ENCODE results near the gene TBC1D8. TPM values are rescaled to one million over a fixed set of nuclear protein-coding genes. Genes with fewer than 3 reads are reported as not detected.

TBC1D8 gene
- polyA plus RNA-seq, 3 donors: 26.6 to 30.8 (median 27.0) TPM

DNA sequence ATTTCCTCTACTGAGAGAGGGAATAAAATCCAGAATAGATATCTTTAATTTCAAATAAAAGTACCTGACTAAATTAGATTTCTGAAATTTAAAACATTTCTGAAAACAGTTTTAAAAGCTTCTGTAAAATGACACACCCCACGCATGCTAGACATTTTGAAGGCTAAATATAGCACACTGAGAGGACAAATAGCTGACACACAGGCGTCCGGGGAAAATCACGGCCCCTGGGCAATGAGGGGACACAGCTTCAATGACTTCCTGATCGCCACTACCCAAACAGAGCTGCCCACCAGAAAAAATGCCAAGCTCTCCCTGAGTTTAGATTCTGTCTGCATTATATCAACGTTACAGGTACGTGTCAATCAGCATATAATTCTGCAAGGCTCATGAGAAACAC, 10.9 kb downstream of the TBC1D8 start:
- no peak for DNase-seq (ENCODE audit: low read depth in 3 of 3, low spot score in 2 of 3)

DNA sequence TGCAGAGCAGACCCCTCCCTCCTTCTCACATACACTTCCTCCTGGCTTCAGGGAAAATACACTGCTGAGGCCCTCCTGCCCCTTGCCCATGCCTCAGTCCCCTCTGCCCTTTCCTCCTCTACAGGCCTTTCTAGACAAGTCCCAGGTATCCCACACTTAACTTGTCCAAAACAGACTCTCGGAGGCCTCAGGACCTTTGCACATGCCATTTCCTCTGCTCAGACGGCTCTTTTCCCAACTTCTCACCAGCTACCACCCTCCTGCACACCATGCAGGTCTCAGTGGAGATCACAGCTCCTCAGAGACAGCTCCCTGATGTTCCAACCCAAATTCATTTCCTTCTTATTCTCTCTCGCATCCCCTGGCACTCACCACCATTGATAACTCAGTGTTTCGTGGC, 11.7 kb downstream of the TBC1D8 start:
- no peak for DNase-seq (ENCODE audit: low read depth in 3 of 3, low spot score in 2 of 3)

- DNase-seq (ENCODE audit: low read depth in 3 of 3, low spot score in 2 of 3): no peak
Measured at GRCh38 chr2:101135412-101136296, 15.5 kb downstream of the TBC1D8 start.

DNA sequence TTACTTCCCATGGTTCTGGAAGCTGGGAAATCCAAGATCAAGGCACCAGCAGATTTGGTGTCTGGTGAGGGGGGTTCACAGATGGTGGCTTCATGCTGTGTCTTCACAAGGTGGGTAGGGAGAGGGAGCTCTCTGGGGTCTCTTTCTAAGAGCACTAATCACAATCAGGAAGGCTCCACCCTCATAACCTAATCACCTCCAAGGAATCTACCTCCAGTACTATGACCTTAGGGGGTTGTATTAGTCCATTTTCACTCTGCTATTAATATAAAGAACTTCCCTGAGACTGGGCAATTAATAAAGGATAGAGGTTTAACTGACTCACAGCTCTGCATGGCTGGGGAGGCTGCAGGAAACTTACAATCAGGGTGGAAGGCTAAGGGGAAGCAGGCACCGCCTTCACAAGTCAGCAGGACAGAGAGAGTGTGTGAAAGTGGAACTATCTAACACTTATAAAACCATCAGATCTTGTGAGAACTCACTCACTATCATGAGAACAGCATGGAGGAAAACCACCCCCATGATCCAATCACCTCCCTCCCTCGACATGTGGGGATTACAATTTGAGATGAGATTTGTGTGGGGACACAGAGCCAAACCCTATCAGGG, 17.6 kb downstream of the TBC1D8 start:
- no peak for DNase-seq (ENCODE audit: low read depth in 3 of 3, low spot score in 2 of 3)

DNA sequence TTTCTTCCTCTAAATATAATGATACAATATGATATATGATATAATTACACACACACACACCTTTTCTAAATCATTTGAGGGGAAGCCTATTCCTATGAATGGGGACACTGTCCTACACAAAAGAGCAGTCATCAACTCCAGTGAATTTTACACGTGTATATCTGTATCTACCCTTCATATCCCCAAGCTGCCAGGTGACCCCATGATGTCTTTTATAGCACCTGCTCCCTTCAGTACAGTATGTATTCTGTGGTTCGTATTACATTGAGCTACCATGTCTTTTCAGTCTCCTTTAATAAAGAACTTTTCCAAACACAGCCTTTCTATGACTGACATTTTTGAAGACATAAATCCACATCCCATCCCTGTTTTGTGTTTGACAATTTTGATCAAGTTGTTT, 19.0 kb downstream of the TBC1D8 start:
- DNase-seq (ENCODE audit: low read depth in 3 of 3, low spot score in 2 of 3): no peak

DNA sequence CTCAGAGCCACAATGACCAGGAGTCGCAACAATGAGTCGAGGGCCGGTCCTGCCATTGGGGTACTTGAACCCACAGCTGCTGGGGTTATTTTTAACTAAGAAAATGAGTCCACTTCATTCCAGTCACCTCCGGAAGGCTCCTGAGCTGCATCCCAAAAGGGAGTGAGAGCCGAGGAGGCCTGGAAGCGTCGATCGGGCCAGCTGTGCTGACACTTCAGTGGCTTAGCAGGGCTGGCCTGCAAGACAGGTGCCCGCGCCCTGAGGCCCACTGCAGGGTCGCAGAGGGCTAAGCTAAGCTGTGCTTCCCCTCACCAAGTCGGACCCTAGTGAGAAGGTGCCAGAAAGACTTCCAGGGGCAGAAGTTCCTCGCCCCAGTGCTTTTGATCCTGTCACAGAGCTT, 21.1 kb downstream of the TBC1D8 start:
- DNase-seq (ENCODE audit: low read depth in 3 of 3, low spot score in 2 of 3): no peak

GRCh38 chr2:101127319-101128056, 23.7 kb downstream of the TBC1D8 start:
- no peak for DNase-seq (ENCODE audit: low read depth in 3 of 3, low spot score in 2 of 3)

DNA sequence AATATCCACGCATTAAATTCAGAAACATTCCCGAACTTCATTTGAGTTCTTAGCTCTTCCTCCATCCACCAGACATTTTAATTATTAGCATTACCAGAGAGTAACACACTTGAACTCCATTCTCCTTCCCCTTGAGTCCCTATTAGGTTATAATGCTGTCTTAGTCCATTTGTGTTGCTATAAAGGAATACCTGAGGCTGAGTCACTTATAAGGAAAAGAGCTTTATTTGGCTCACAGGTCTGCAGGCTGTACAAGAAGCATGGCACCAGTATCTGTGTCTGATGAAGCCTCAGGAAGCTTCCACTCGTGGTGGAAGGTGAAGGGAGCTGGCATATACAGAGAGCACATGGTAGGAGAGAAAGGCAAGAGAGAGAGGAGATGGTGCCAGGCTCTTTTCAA, 25.4 kb downstream of the TBC1D8 start:
- DNase-seq (ENCODE audit: low read depth in 3 of 3, low spot score in 2 of 3): no peak

GRCh38 chr2:101125374-101125773, 25.8 kb downstream of the TBC1D8 start:
- DNase-seq (ENCODE audit: low read depth in 3 of 3, low spot score in 2 of 3): no peak

DNA sequence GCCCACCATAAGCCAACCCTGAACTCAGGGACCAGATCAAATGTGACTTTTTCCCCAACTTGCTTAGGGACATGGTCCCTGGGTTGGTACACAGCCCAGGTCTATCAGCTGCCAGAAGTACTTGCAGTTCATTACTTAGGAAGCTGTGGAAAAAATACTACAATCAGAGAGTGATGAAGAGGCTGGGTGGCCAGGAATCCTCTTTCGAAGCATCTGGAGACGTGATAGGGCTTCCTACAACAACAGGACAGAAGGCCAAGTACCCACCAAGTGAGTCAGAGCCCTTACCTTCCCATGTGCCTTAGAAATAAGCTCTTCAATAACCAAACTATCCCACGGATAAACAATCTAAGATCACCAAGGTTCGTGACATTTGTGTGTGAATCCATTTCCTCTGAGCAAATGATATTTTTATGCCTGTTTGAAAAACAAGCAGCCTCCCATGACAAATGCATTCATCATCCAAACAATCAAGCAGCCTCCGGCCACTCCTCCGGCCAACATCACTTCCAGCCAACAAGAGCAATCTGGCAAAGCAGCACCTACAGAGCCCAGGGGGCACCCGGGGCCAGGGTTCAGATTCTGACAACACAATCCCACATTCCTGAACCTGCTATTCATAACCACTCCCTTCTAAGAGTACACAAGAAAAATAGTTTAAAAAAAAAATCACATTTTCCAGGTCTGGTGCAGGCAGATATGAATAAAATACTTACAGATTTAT, 26.4 kb downstream of the TBC1D8 start:
- no peak for DNase-seq (ENCODE audit: low read depth in 3 of 3, low spot score in 2 of 3)

DNA sequence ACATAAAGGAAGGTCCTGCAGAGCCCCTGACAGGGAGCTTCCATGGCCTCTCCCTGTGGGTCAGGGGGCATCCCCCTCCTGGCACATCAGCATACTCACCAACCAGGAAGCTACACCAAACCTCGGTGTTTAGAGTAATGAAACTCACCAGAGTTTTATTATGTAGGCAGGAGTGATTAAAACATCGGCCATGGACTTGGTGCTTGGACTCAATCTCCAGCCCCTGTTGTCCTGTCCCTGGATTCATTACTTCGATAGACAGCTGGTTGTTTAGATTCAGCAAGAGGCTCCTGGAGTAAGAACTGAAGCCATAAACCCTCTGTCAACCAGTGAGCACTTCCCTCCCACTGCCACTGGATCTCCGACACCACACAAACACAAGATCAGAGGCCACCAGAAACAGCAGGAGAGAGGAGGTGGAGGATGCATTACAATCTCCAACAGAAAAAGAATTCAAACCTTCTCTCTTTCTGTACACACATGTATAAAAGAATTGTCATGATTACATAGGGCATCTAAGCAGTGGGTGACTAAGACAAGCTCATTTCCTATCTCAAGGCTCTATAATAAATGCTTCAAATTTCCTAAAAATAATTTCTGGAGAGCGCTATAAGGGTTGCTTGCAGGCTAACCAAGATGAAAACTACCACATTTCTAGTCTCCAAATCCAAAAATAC, 27.2 kb downstream of the TBC1D8 start:
- no peak for DNase-seq (ENCODE audit: low read depth in 3 of 3, low spot score in 2 of 3)

GRCh38 chr2:101121174-101121573, 30.0 kb downstream of the TBC1D8 start:
- no peak for DNase-seq (ENCODE audit: low read depth in 3 of 3, low spot score in 2 of 3)

DNA sequence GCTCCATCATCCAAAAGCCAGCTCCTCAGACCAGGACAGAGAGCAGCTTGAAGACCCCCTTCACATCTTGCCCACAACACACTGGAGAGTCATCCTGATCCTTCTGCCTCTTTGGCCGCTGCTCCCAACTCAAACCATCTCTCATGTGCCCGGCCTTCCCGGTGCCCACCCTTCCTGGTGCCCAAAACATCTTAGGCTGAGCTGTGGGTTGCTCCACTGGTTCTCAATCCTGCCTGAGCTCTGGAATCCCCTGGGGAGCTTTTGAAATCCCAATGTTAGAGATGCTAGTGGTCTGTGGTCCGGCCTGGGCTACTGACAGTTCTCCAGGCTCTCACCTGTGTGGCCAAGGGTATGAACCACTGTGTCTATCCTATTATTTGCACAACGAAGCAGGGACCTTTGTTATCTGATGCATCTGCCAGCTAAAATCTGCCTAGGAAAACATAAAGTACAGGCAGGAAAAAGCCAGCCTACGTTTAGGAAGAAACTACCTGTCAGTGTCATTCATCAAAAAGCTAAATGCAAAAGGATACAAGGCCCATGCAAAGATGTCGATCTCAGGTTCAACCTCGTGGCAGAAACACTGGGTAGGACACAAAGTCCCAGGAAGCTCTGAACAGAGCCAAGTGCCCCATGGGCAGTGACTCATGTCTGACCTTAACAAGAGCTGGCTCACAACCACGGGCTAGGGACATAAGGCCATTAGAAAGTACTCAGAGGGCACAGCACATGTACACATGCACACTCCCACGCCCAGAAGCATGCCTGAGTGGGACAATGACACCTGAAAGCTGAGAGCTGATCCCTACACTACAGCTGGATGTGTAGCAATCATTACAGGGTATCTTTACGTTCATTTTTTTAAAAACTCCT, 30.8 kb downstream of the TBC1D8 start:
- DNase-seq (ENCODE audit: low read depth in 3 of 3, low spot score in 2 of 3): no peak

- no peak for DNase-seq (ENCODE audit: low read depth in 3 of 3, low spot score in 2 of 3)
Measured at GRCh38 chr2:101119431-101119830, 31.8 kb downstream of the TBC1D8 start.

DNA sequence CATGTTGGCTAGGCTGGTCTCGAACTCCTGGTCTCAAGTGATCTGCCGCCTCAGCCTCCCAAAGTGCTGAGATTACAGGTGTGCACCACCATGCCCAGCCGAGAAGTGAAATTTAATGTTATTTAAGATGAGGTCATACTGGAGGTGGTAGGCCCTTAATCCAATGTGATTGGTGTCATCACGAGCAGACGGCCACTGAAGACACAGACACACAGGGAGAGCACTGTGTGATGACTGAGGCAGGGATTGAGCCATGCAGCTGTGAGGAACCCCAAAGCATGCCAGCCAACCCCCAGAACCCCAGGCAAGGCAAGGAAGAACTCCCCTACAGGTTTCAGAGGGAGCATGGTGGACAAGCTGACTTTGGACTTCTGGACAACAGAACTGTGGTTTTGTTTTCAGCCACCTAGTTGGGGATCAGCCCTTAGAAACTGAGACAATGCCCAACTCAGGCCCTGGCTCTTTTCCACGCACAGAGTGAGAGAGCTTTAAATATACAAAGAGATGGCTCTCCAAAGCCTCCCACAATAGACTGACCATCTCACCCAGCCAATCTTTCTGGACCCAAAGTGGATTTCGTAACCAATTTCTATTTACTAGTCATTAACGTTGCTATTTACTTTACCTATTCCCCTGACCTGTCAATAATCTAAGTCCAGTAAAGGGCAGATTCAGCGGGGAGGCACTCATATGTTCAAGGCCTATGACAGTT, 34.2 kb downstream of the TBC1D8 start:
- no peak for DNase-seq (ENCODE audit: low read depth in 3 of 3, low spot score in 2 of 3)

DNA sequence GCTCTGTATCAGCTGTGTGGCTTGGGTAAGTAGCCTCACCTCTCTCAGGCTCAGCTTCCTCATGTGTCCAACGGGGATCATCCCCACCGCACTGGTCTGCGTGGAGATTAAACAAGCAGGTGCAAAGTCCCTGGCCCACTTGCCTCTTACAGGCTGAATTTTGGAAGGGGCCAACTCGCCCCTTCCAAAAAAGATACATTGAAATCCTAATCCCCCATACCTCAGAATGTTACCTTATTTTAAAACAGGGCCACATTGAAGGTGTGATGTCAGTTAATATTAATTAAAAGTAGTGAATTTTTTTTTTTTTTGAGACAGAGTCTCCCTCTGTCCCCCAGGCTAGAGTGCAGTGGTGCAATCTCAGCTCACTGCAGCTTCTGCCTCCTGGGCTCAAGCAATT, 34.8 kb downstream of the TBC1D8 start:
- no peak for DNase-seq (ENCODE audit: low read depth in 3 of 3, low spot score in 2 of 3)

DNA sequence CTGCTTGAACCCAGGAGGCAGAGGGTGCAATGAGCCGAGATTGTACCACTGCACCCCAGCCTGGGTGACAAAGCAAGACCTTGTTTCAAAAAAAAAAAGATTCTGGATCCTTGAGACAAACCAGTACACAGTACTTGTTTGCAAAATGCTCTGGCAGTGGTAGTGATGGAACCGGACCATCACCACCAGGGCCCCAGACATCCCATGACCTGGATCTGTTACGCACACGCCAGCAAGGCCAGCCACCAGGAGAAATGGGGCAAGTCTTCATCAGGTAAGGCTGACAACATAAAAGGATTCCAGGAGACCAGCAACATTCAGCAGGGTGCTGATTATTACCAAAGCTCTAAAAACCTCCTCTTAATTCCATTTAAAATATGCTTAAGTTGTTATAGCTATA, 35.5 kb downstream of the TBC1D8 start:
- DNase-seq (ENCODE audit: low read depth in 3 of 3, low spot score in 2 of 3): no peak

- DNase-seq (ENCODE audit: low read depth in 3 of 3, low spot score in 2 of 3): no peak
Measured at GRCh38 chr2:101114815-101115214, 36.4 kb downstream of the TBC1D8 start.

DNA sequence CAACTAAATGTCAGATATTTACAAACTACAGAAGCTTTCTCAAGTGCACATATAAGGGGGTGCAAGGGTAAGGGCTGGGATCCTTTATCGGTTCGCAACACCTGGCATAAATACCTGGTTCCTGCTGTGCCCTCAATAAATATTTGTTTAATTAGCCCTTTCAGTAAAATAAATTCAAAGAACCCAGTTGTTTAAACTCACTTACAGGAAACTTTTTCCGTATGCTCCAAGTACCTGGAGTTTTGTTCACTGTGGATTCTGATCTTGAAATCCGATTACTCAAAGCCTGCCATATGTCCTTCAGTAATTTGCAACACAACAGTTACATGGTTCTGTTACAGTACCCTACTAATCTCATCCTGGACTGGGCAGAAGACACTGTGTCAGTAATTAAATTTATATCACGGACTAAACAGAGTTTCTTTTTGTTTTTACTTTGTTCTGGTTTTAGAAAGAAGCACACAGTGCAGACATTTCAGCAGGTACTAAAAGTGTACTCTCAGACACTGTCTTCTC, 36.9 kb downstream of the TBC1D8 start:
- DNase-seq (ENCODE audit: low read depth in 3 of 3, low spot score in 2 of 3): no peak

Measured in right renal cortex interstitium (tissue), 3 donors.